Measurements from ENCODE around the gene PPA1. TPM values are rescaled to one million over a fixed set of nuclear protein-coding genes. Genes with fewer than 3 reads are reported as not detected.

The PPA1 gene
- total RNA-seq, 4 donors from 2014 or later = 111 to 437 (median 133) TPM

GRCh38 chr10:70183304-70183703, 49.9 kb downstream of the PPA1 start:
- no peak for TF ChIP-seq CTCF (IDR thresholded peaks at IDR 0.05; ENCODE audit: low read depth)

GRCh38 chr10:70178139-70178725, 55.0 kb downstream of the PPA1 start:
- TF ChIP-seq CTCF (IDR thresholded peaks at IDR 0.05; ENCODE audit: low read depth) = no peak

- TF ChIP-seq CTCF (IDR thresholded peaks at IDR 0.05; ENCODE audit: low read depth) = no peak
These were observed 56.8 kb downstream of the PPA1 start for GRCh38 chr10:70176441-70176840.

- no peak for TF ChIP-seq CTCF (IDR thresholded peaks at IDR 0.05; ENCODE audit: low read depth)
These were observed 57.7 kb downstream of the PPA1 start for GRCh38 chr10:70175516-70175915.

GRCh38 chr10:70174058-70174741, 59.0 kb downstream of the PPA1 start:
- TF ChIP-seq CTCF (IDR thresholded peaks at IDR 0.05; ENCODE audit: low read depth) = no peak

- TF ChIP-seq CTCF (IDR thresholded peaks at IDR 0.05; ENCODE audit: low read depth) = no peak
These were observed 63.4 kb downstream of the PPA1 start for GRCh38 chr10:70169649-70170364.

- no peak for TF ChIP-seq CTCF (IDR thresholded peaks at IDR 0.05; ENCODE audit: low read depth)
These were observed 64.2 kb downstream of the PPA1 start for GRCh38 chr10:70169011-70169410.
